GM18499 (cell line): ENCODE data around the gene CPA4.
"Not testable (repeated sequence)": the region's sequence is repeated elsewhere in the genome, so short reads cannot be mapped to it uniquely, and the experiment has no call there.

ENCODE experiments used
- ATAC-seq: cut with Tn5 transposase; IDR thresholded peaks from one replicate; pipeline ENCODE4 v1.9.1; 2021; ENCODE audit warnings: moderate number of reproducible peaks; ENCODE audit not compliant: insufficient read depth, unreplicated experiment

Gene CPA4

DNA sequence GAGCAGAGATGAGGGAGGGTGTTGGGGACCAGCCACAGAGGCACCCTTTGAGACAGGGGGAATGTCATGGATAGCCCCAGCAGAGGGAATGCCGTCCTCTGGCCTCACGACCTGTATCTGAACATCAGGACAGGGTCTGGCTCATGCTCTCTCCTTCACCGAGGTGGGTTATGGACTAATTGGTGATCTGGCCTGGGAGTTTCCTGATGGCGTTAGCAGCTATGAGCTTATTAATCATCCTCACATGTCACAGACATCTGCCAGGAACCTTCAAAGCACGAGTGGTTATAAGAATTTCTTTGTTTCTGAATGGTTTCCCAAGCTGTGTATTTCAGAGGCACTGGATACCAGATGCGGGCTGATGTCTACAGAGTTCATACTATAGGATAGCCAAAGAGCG, 6.9 kb downstream of the CPA4 start:
- ATAC-seq, result no peak

GRCh38 chr7:130301501-130302020, 8.6 kb downstream of the CPA4 start:
- ATAC-seq, result no peak

DNA sequence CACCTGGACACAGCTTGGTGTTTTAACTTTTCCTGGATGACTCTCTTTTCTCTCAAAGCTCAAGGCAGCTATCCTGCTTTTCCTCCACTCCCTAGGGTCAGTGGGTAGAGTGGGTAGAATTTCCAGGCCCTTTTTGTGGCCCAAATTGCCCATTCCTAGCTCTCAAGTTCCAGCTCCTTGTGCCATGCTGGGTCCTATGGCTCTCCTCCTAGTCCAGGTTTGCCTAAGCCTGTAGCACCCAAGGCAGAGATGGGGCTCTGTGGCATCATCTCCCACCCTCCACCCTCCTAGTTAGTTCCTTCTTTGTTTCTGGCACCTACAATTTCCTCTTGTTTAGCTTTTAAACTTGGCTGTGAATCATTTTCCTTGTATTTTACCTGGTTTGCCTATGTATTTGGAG, 9.7 kb downstream of the CPA4 start:
- no peak for ATAC-seq

DNA sequence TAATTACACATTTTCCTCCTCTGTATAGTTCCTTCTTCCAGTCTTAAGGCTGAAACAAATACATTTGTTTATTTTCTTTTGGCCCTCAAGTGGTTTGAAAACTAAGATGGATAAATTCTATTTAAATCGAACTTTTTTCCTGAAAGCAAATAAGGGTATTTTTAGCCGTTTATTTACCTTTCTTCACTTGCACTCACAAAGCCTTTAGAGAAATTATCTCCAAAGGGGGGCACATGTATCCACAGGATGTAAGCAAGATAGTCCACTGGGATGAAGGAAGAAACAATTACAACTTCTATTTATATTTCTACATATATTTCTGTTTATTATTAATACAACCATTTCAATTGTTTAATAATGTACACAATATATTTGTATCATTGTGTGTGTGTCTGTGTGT, 10.2 kb downstream of the CPA4 start:
- no peak for ATAC-seq

GRCh38 chr7:130303551-130303950, 10.6 kb downstream of the CPA4 start:
- no peak for ATAC-seq

DNA sequence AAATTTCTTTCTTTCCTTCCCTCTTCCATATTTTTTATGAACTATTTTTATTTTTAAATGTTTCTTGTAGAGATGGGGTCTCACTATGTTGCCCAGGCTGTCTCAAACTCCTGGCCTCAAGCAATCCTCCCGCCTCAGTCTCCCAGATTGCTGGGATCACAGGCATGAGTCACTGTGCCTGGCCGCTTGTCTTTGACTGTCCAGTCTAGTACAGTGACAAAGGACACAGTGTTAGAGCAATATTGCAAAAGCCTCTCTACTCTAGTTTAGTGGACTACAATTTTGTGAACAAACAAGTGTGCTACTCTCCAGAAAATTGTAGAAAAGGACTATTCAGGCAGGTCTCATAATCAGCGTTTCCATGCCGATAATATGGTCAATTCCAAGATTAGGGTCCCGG, 11.0 kb downstream of the CPA4 start:
- ATAC-seq, result no peak

DNA sequence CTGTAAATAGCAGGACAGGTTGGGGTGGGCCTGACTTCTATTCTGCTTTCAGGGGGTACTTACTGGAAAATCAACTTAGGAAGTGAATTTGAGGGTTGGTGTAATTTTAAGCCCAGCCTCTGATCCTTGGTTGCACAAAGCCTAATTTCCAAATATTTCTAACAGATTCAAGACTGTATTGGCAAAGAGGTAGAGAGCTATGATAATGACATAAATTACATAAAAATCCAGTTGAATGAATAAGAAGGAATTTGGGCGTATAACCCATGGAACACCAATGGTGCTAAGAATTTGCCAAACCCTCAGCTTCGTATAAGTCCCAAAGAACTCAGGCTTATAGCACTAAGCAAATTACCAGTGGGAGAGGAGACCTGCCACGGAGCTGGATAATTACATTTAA, 11.9 kb downstream of the CPA4 start:
- no peak for ATAC-seq

- ATAC-seq, result no peak
Measured at GRCh38 chr7:130305433-130306042, 12.6 kb downstream of the CPA4 start.

GRCh38 chr7:130309986-130310385, 17.0 kb downstream of the CPA4 start:
- ATAC-seq, result no peak

GRCh38 chr7:130314305-130314704, 21.3 kb downstream of the CPA4 start:
- ATAC-seq, result no peak

DNA sequence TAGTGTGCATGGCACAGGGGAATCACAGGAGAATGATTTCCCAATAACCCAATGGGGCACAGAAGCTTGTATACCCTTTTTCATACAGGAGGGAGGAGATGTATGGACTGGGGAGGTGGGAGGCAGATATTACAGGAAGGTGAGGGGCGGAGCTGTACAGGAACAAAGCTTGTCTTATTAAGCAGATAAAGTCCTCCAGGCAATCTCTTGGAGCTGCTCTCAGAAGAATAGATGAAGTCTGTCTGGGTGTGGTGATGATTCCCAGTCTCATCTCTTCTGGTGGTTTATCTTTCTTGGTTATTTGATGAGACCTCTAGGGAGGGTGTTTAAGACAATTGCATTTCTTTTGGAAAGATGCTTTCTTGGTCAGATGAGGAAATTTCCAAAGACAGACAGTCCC, 26.6 kb downstream of the CPA4 start:
- no peak for ATAC-seq

GRCh38 chr7:130321542-130322229, 28.7 kb downstream of the CPA4 start:
- not testable (repeated sequence) for ATAC-seq

GRCh38 chr7:130322615-130323014, 29.7 kb downstream of the CPA4 start:
- ATAC-seq, result no peak

GRCh38 chr7:130324306-130324943, 31.5 kb downstream of the CPA4 start:
- ATAC-seq, result no peak

DNA sequence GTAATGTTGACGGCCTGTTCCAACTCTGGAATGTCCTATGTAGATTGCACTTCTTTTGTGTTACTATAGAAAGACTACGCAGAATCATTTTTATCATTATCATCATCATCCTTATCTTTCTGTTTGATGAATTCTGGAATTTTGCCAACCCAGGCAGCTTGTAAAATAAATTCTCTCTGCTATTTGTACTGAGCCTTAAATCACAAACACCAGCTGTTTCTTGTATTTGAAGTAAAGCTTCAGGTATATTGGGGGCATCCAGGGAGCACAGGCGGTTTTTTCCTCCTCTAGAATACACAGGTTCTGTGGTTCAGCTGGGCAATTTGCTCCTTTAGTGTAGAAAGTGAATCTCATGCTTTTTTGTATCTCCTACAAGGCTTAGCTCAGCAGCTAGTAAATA, 36.7 kb downstream of the CPA4 start:
- ATAC-seq, result no peak

- no peak for ATAC-seq
Measured at GRCh38 chr7:130332259-130333053, 39.5 kb downstream of the CPA4 start.

- no peak for ATAC-seq
Measured at GRCh38 chr7:130333832-130334231, 40.9 kb downstream of the CPA4 start.

DNA sequence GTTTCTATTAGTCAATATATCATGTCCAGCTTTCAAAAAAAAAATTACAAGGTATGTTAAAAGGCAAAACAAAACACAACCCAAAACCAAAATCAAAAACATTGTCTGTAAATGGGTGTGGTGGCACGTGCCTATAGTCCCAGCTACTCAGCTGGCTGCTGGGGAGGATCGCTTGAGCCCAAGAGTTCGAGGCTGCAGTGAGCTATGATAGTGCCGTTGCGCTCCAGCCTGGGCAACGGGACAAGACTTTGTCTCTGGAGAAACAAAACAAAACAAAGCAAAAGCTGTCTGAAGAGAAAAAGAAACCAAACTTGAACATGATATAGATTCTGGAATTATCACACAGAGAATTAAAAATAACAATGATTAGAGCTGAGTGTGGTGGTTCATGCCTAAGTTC, 41.3 kb downstream of the CPA4 start:
- ATAC-seq, result no peak

- no peak for ATAC-seq
Measured at GRCh38 chr7:130337410-130337971, 44.5 kb downstream of the CPA4 start.

GRCh38 chr7:130338233-130338632, 45.3 kb downstream of the CPA4 start:
- no peak for ATAC-seq
